ENCODE data around the gene GARNL3.

DNA sequence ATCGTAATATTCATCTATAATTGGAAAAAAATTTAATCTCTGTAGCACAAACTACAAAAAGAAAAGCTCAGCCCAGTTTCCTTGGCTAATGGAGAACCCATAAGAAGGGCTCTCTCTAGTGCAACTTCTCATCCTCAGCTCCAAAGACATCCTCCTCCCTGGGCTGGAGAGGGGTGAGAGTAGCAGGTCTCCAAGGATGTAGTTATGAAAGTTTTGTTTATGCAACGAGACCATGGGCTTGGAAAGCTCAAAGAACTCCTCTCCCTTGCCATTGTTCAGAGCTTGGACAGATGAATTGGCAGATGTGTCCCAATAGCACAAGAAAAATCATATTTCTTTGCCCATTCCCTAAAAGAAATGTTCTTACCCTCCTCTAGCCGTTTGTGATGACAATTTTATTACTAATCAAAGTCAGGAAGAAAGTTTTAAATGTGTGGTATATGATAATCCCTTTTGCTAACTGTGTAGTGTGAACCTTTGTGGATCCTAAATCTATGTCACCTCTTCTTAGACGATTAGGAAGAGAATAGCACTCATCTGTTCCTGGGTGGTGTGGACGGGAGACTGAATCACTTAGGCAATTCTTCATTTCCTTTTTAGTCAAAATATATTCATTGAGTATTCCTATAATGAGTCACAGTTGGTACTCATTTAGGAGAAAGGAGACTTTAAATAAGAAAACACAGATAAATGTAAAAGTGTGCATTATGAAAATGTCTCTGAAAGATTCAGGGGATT lies 52.2 kb downstream of the GARNL3 start:
- TF ChIP-seq CTCF (IDR thresholded peaks at IDR 0.05) (no peak), POLR2A (IDR thresholded peaks at IDR 0.05) (no peak)
